BJ (cell line): ENCODE results near the gene C1orf174. TPM values are rescaled to one million over a fixed set of nuclear protein-coding genes. Genes with fewer than 3 reads are reported as not detected.

Experiments
- CTCF ChIA-PET: fragments of 350-600 bp; formaldehyde crosslinking; extraction: SDS; loops from one replicate; lab custom pipeline; 2021; ENCODE audit warnings: antibody characterized with exemption, inconsistent platforms; lab: Yijun Ruan, JAX
- POLR2A ChIA-PET: fragments of 300-600 bp; sonication (Branson Sonifier 250); formaldehyde crosslinking; extraction: SDS; loops from one replicate; lab custom pipeline; 2021; ENCODE audit warnings: antibody characterized with exemption; lab: Charles Lee
- DNase-seq: peaks from one replicate; pipeline ENCODE4 v3.0.0-alpha.2; 2011; ENCODE audit warnings: low read depth
- H3K27me3 ChIP-seq: 2 replicates; pipeline ENCODE4 v1.6.0; 2011; ENCODE audit warnings: low read length; ENCODE audit not compliant: control insufficient read depth, insufficient read depth
- H3K36me3 ChIP-seq: 2 replicates; pipeline ENCODE4 v1.5.1; 2011; ENCODE audit warnings: low read length; ENCODE audit not compliant: control insufficient read depth, insufficient read depth
- H3K4me3 ChIP-seq: 2 replicates; pipeline ENCODE4 v1.5.1; 2011; ENCODE audit warnings: low read depth, mild to moderate bottlenecking, control low read depth, low read length
- CTCF ChIP-seq: IDR thresholded peaks from 2 replicates; pipeline ENCODE4 v1.5.1; 2011; ENCODE audit warnings: low read depth, mild to moderate bottlenecking, control low read depth, inconsistent platforms, low read length, moderate library complexity; ENCODE audit not compliant: insufficient read depth
- polyA plus RNA-seq: library from polyadenylated mRNA; depleted of rRNA; stranded (reverse); fragments of >200 nt; gene quantifications from 2 replicates; pipeline ENCODE4 v1.2.3, GENCODE V29; 2011

The C1orf174 gene
- polyA plus RNA-seq, 1 experiment, result 33.8 TPM

GRCh38 chr1:3858231-3858981 lies 41.7 kb downstream of the C1orf174 start:
- H3K36me3 ChIP-seq, result no peaks in the 10 kb centered on the region
- peak overlapping the region; percentile 54 for H3K4me3 ChIP-seq
- POLR2A ChIA-PET, result no interaction called here
- peak; percentile 47 for TF ChIP-seq CTCF
- no peak for DNase-seq
- CTCF ChIA-PET, result interaction anchor here (0.8 kb wide), 1 partner anchor 56 kb away, joined by 3 read pairs; no protein-coding TSS in a partner anchor
- H3K27me3 ChIP-seq, result no peaks in the 10 kb centered on the region

GRCh38 chr1:3857791-3858129 lies 42.3 kb downstream of the C1orf174 start:
- Histone ChIP-seq H3K4me3 (peak overlapping the region; percentile 54), H3K27me3 (no peaks in the 10 kb centered on the region), H3K36me3 (no peaks in the 10 kb centered on the region)
- no peak for TF ChIP-seq CTCF
- ChIA-PET POLR2A (no interaction called here), CTCF (interaction anchor here (0.8 kb wide), 1 partner anchor 15 kb away, joined by 3 read pairs; no protein-coding TSS in a partner anchor)
- DNase-seq, result no peak

GRCh38 chr1:3856923-3857790 lies 42.9 kb downstream of the C1orf174 start, which contains the start of the genes CEP104 and DFFB:
CEP104 (minus strand) TSS chr1:3857211; CDS start chr1:3852407, 4,804 bp downstream.
DFFB (plus strand) TSS chr1:3857476; CDS start chr1:3857604, 128 bp downstream.
- TF ChIP-seq CTCF, result no peak
- peak; percentile 26 for DNase-seq
- CTCF ChIA-PET, result interaction anchor here (0.7 to 1.0 kb wide), 3 partner anchors 12 to 67 kb away, joined by 3 to 4 read pairs (median 3); no protein-coding TSS in a partner anchor
- H3K4me3 ChIP-seq, result peak within 1 kb of the TSS; percentile 54
- H3K36me3 ChIP-seq, result no peaks in the 10 kb centered on the region
- H3K27me3 ChIP-seq, result no peaks in the 10 kb centered on the region
- POLR2A ChIA-PET, result interaction anchor here (0.6 kb wide), 1 partner anchor 229 kb away, joined by 3 read pairs; no protein-coding TSS in a partner anchor

- ChIA-PET CTCF (no interaction called here), POLR2A (no interaction called here)
- H3K4me3 ChIP-seq, result no peak overlapping the region
- peaks cover 10% of the 10 kb centered on the region for H3K36me3 ChIP-seq
- H3K27me3 ChIP-seq, result no peaks in the 10 kb centered on the region
- DNase-seq, result no peak
- TF ChIP-seq CTCF, result no peak
Measured at GRCh38 chr1:3852711-3853485, 47.2 kb downstream of the C1orf174 start.
